GM13977 (cell line): ENCODE measurements around the gene PTCH1.
A peak's percentile ranks its signal among the peaks of the same experiment; 100 is the strongest.

ENCODE experiments used
- DNase-seq: peaks from one replicate; pipeline ENCODE4 v3.0.0; 2012; ENCODE audit warnings: low spot score
- CTCF ChIP-seq: IDR thresholded peaks from 2 replicates; pipeline ENCODE4 v1.5.1; 2012; ENCODE audit warnings: mild to moderate bottlenecking, control low read depth; ENCODE audit not compliant: insufficient read depth; ENCODE audit errors: extremely low read depth, missing control alignments
- in situ Hi-C: fragments of 300-500 bp; cut with MboI; formaldehyde crosslinking; loops from one replicate; pipeline ENCODE4 v1.12.0; 2022; ENCODE audit warnings: low sequenced_read_pairs, low pct_unique_long_range_greater_than_20kb, mixed read lengths, inconsistent platforms; ENCODE audit not compliant: unreplicated experiment

Gene PTCH1

GRCh38 chr9:95494416-95495371 lies 22.1 kb downstream of the PTCH1 start:
- in situ Hi-C loops: no loop called here
- peak; percentile 64 for DNase-seq
- TF ChIP-seq CTCF: no peak

GRCh38 chr9:95494022-95494415 lies 22.8 kb downstream of the PTCH1 start:
- in situ Hi-C loops: no loop called here
- DNase-seq: no peak
- no peak for TF ChIP-seq CTCF

- TF ChIP-seq CTCF: no peak
- in situ Hi-C loops: no loop called here
- DNase-seq: no peak
Measured at GRCh38 chr9:95493402-95493801, 23.4 kb downstream of the PTCH1 start.

GRCh38 chr9:95491543-95492320 lies 25.0 kb downstream of the PTCH1 start:
- in situ Hi-C loops: no loop called here
- TF ChIP-seq CTCF: no peak
- no peak for DNase-seq

- DNase-seq: no peak
- in situ Hi-C loops: no loop called here
- no peak for TF ChIP-seq CTCF
Measured at GRCh38 chr9:95488954-95489353, 27.8 kb downstream of the PTCH1 start.

- TF ChIP-seq CTCF: no peak
- no peak for DNase-seq
- in situ Hi-C loops: no loop called here
Measured at GRCh38 chr9:95486318-95486717, 30.5 kb downstream of the PTCH1 start.
